SK-N-MC (cell line): ENCODE measurements around the gene COG5.

Experiments used
- EZH2 ChIP-seq: fragments of 200-600 bp; sonication (generic); IDR thresholded peaks from one replicate; pipeline ENCODE4 v1.6.1; 2017; ENCODE audit warnings: antibody characterized with exemption
- POLR2AphosphoS5 ChIP-seq: IDR thresholded peaks from 2 replicates; pipeline ENCODE4 v1.6.1; 2012; ENCODE audit warnings: mild to moderate bottlenecking, low read depth, low read length, borderline replicate concordance

- TF ChIP-seq EZH2 (no peak), POLR2AphosphoS5 (no peak)
Observed at GRCh38 chr7:107505362-107505761, 58.4 kb downstream of the COG5 start.
